Upper lobe of left lung (tissue), 6 donors: Measurements from ENCODE around the gene BHLHA9. TPM values are rescaled to one million over a fixed set of nuclear protein-coding genes. Genes with fewer than 3 reads are reported as not detected.

ENCODE experiments used
- ATAC-seq, 2 donors: fragments of 200-7000 bp; cut with Tn5 transposase; one replicate each; pipeline ENCODE4 v1.9.1; 2022; ENCODE audit warnings: mild to moderate bottlenecking in 2 of 2, moderate library complexity in 2 of 2; ENCODE audit not compliant: low FRiP score in 2 of 2
- DNase-seq, 2 donors: peaks; one replicate each; pipeline ENCODE4 v3.0.0-alpha.2; 2019 to 2020
- H3K27ac ChIP-seq, 4 donors: fragments of 200-600 bp; sonication (generic); one replicate each; pipeline ENCODE4 v1.5.1; 2016 to 2019
- H3K27me3 ChIP-seq, 4 donors: fragments of 200-600 bp; sonication (generic); one replicate each; pipeline ENCODE4 v1.5.1; 2017 to 2019
- H3K36me3 ChIP-seq, 4 donors: fragments of 200-600 bp; sonication (generic); one replicate each; pipeline ENCODE4 v1.5.1; 2016 to 2019
- H3K4me1 ChIP-seq, 4 donors: fragments of 200-600 bp; sonication (generic); one replicate each; pipeline ENCODE4 v1.5.1; 2018 to 2019
- H3K4me3 ChIP-seq, 4 donors: fragments of 200-600 bp; sonication (generic); one replicate each; pipeline ENCODE4 v1.5.1; 2017 to 2019; ENCODE audit warnings: mild to moderate bottlenecking in 2 of 4, moderate library complexity in 1 of 4
- H3K9me3 ChIP-seq, 4 donors: fragments of 200-600 bp; sonication (generic); one replicate each; pipeline ENCODE4 v1.5.1; 2018 to 2019
- EP300 ChIP-seq, 4 donors: sonication (generic); formaldehyde crosslinking; IDR thresholded peaks; one replicate each; pipeline ENCODE4 v1.5.1; 2017; ENCODE audit warnings: antibody characterized with exemption in 4 of 4, control low read depth in 2 of 4
- POLR2A ChIP-seq, 4 donors: fragments of 450-650 bp; IDR thresholded peaks; one replicate each; pipeline ENCODE4 v1.5.1; 2016 to 2017; ENCODE audit warnings: antibody characterized with exemption in 4 of 4, mild to moderate bottlenecking in 2 of 4
- POLR2AphosphoS5 ChIP-seq, 2 donors: sonication (generic); formaldehyde crosslinking; IDR thresholded peaks; one replicate each; pipeline ENCODE4 v1.5.1; 2017; ENCODE audit warnings: antibody characterized with exemption in 2 of 2
- WGBS, 2 donors: methylation state at CpG; one replicate each; pipeline ENCODE4 v1.1.5; 2017 to 2018; 5-methylcytosine and 5-hydroxymethylcytosine counted together
- total RNA-seq, 6 donors: library from RNA; depleted of rRNA in 4 of 6; stranded (reverse); fragments of >200 nt in 4 of 6; gene quantifications; one replicate each; pipeline versions ENCODE4 v1.1.0 to v1.2.1, GENCODE V29; 2016 to 2021
- TF ChIP-seq, protein P1 (sequence below), 6 experiments: fragments of 450-650 bp in 4 of 6; fragments of 200-600 bp in 2 of 6; sonication (generic) in 2 of 6; IDR thresholded peaks; one replicate each; pipeline ENCODE4 v1.5.1; 2016 to 2019; ENCODE audit warnings: antibody characterized with exemption in 6 of 6
- donor health status: DM: no; HTN: no; CAD: no; lungs with moderate emphysema.
- donor health status: DM: no; HTN: yes; CAD: no; lungs with severe emphysema.

The BHLHA9 gene
- total RNA-seq, 6 donors from 2014 or later: not detected

GRCh38 chr17:1241929-1242328, 28.3 kb upstream of the BHLHA9 start:
- TF ChIP-seq EP300 (IDR thresholded peaks at IDR 0.05): no peak
- no peak for TF ChIP-seq POLR2A (IDR thresholded peaks at IDR 0.05)
- TF ChIP-seq, protein P1, sequence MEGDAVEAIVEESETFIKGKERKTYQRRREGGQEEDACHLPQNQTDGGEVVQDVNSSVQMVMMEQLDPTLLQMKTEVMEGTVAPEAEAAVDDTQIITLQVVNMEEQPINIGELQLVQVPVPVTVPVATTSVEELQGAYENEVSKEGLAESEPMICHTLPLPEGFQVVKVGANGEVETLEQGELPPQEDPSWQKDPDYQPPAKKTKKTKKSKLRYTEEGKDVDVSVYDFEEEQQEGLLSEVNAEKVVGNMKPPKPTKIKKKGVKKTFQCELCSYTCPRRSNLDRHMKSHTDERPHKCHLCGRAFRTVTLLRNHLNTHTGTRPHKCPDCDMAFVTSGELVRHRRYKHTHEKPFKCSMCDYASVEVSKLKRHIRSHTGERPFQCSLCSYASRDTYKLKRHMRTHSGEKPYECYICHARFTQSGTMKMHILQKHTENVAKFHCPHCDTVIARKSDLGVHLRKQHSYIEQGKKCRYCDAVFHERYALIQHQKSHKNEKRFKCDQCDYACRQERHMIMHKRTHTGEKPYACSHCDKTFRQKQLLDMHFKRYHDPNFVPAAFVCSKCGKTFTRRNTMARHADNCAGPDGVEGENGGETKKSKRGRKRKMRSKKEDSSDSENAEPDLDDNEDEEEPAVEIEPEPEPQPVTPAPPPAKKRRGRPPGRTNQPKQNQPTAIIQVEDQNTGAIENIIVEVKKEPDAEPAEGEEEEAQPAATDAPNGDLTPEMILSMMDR (IDR thresholded peaks at IDR 0.05): no peak
- no peak for TF ChIP-seq POLR2AphosphoS5 (IDR thresholded peaks at IDR 0.05)
- Histone ChIP-seq H3K4me1 (no peaks in the 10 kb centered on the region), H3K4me3 (no peak overlapping the region), H3K27ac (no peak overlapping the region), H3K27me3 (no peaks in the 10 kb centered on the region), H3K9me3 (no peaks in the 10 kb centered on the region), H3K36me3 (no peaks in the 10 kb centered on the region)
- DNase-seq (no peak), ATAC-seq (peak in 1 of 2 donors; percentile 52)
- 50 to 52% methylated on average over 9 of the region's 9 CpGs for WGBS, 2 donors

- Histone ChIP-seq H3K9me3 (no peaks in the 10 kb centered on the region), H3K4me1 (no peaks in the 10 kb centered on the region), H3K4me3 (no peak overlapping the region), H3K27me3 (no peaks in the 10 kb centered on the region), H3K27ac (no peak overlapping the region), H3K36me3 (no peaks in the 10 kb centered on the region)
- DNase-seq (no peak), ATAC-seq (peak in 1 of 2 donors; percentile 36)
- TF ChIP-seq POLR2AphosphoS5 (IDR thresholded peaks at IDR 0.05) (no peak), POLR2A (IDR thresholded peaks at IDR 0.05) (no peak), EP300 (IDR thresholded peaks at IDR 0.05) (no peak)
- TF ChIP-seq, protein P1 (IDR thresholded peaks at IDR 0.05): no peak
- 84 to 89% methylated on average over 8 to 9 of the region's 9 CpGs for WGBS, 2 donors
These were observed 25.6 kb upstream of the BHLHA9 start for GRCh38 chr17:1244606-1245012.

GRCh38 chr17:1251866-1252608, 18.2 kb upstream of the BHLHA9 start:
- 79 to 81% methylated on average over 16 of the region's 16 CpGs for WGBS, 2 donors
- peak in 1 of 2 donors; percentile 38 for ATAC-seq
- TF ChIP-seq EP300 (IDR thresholded peaks at IDR 0.05) (no peak), POLR2AphosphoS5 (IDR thresholded peaks at IDR 0.05) (no peak), POLR2A (IDR thresholded peaks at IDR 0.05) (no peak)
- TF ChIP-seq, protein P1 (IDR thresholded peaks at IDR 0.05): no peak
- no peaks in the 10 kb centered on the region for H3K9me3 ChIP-seq
- H3K36me3 ChIP-seq: no peaks in the 10 kb centered on the region
- peaks cover 6 to 15% (median 9%) of the 10 kb centered on the region in 4 donors for H3K4me1 ChIP-seq
- DNase-seq: no peak
- H3K27me3 ChIP-seq: no peaks in the 10 kb centered on the region
- H3K4me3 ChIP-seq: no peak overlapping the region
- H3K27ac ChIP-seq: no peak overlapping the region

GRCh38 chr17:1255041-1255440, 15.2 kb upstream of the BHLHA9 start:
- H3K36me3 ChIP-seq: no peaks in the 10 kb centered on the region
- H3K4me1 ChIP-seq: peaks cover 11 to 28% (median 16%) of the 10 kb centered on the region in 4 donors
- TF ChIP-seq EP300 (IDR thresholded peaks at IDR 0.05): no peak
- no peak for TF ChIP-seq POLR2AphosphoS5 (IDR thresholded peaks at IDR 0.05)
- no peak for TF ChIP-seq POLR2A (IDR thresholded peaks at IDR 0.05)
- 71 to 77% methylated on average over 6 of the region's 6 CpGs for WGBS, 2 donors
- no peak overlapping the region for H3K27ac ChIP-seq
- no peak for DNase-seq
- no peaks in the 10 kb centered on the region for H3K9me3 ChIP-seq
- no peak for ATAC-seq
- H3K27me3 ChIP-seq: no peaks in the 10 kb centered on the region
- no peak overlapping the region for H3K4me3 ChIP-seq

GRCh38 chr17:1256699-1257098, 13.5 kb upstream of the BHLHA9 start:
- ATAC-seq (no peak), DNase-seq (no peak)
- H3K4me1 ChIP-seq: peaks cover 14 to 31% (median 17%) of the 10 kb centered on the region in 4 donors
- H3K27ac ChIP-seq: no peak overlapping the region
- no peaks in the 10 kb centered on the region for H3K9me3 ChIP-seq
- no peaks in the 10 kb centered on the region for H3K36me3 ChIP-seq
- 29 to 36% methylated on average over 16 of the region's 16 CpGs for WGBS, 2 donors
- TF ChIP-seq POLR2AphosphoS5 (IDR thresholded peaks at IDR 0.05) (no peak), POLR2A (IDR thresholded peaks at IDR 0.05) (no peak), EP300 (IDR thresholded peaks at IDR 0.05) (no peak)
- TF ChIP-seq, protein P1 (IDR thresholded peaks at IDR 0.05): no peak
- H3K27me3 ChIP-seq: no peaks in the 10 kb centered on the region
- no peak overlapping the region for H3K4me3 ChIP-seq
